GM12874 (cell line): ENCODE results near the gene BATF.

Experiments used
- CTCF ChIP-seq: IDR thresholded peaks from 2 replicates; pipeline ENCODE4 v1.5.1; 2011; ENCODE audit warnings: low read depth, mild to moderate bottlenecking, control low read depth, low read length, moderate library complexity; ENCODE audit not compliant: insufficient read depth

Gene BATF

GRCh38 chr14:75495399-75495798, 26.9 kb upstream of the BATF start:
- no peak for TF ChIP-seq CTCF

GRCh38 chr14:75495882-75496281, 26.4 kb upstream of the BATF start:
- no peak for TF ChIP-seq CTCF

- TF ChIP-seq CTCF = no peak
Measured at GRCh38 chr14:75496755-75497154, 25.5 kb upstream of the BATF start.

GRCh38 chr14:75497191-75497590, 25.1 kb upstream of the BATF start:
- TF ChIP-seq CTCF = no peak

- TF ChIP-seq CTCF = no peak
Measured at GRCh38 chr14:75497701-75498100, 24.6 kb upstream of the BATF start.

- TF ChIP-seq CTCF = no peak
Measured at GRCh38 chr14:75499084-75499875, 23.0 kb upstream of the BATF start.

GRCh38 chr14:75501080-75501479, 21.2 kb upstream of the BATF start:
- no peak for TF ChIP-seq CTCF
